GM08714 (cell line): ENCODE data around the gene CCDC102B.

Experiments used
- H3K4me3 ChIP-seq: fragments of 200-500 bp; sonication (Bioruptor generic); 2 replicates; pipeline ENCODE4 v1.5.1; 2014; ENCODE audit warnings: mild to moderate bottlenecking, low read length, inconsistent platforms
- ZNF274 ChIP-seq: IDR thresholded peaks from 2 replicates; pipeline ENCODE4 v1.6.1; 2012; ENCODE audit warnings: mild to moderate bottlenecking, low read depth, low read length

The CCDC102B gene

GRCh38 chr18:68793951-68794350 lies 3.9 kb upstream of the CCDC102B start:
- no peak for TF ChIP-seq ZNF274
- no peak overlapping the region for H3K4me3 ChIP-seq

GRCh38 chr18:68796936-68797690 lies 767 bp upstream of the CCDC102B start:
- TF ChIP-seq ZNF274 = no peak

GRCh38 chr18:68800075-68800474 lies 2.2 kb downstream of the CCDC102B start:
- TF ChIP-seq ZNF274 = no peak
- no peak overlapping the region for H3K4me3 ChIP-seq

More at GRCh38 chr18:68796936-68797690, 767 bp upstream of the CCDC102B start:
- no peak overlapping the region for H3K4me3 ChIP-seq

GRCh38 chr18:68803356-68803755 lies 5.5 kb downstream of the CCDC102B start:
- TF ChIP-seq ZNF274 = no peak
- no peak overlapping the region for H3K4me3 ChIP-seq

GRCh38 chr18:68817584-68817983 lies 19.7 kb downstream of the CCDC102B start:
- no peak for TF ChIP-seq ZNF274

GRCh38 chr18:68818584-68818983 lies 20.7 kb downstream of the CCDC102B start:
- no peak overlapping the region for H3K4me3 ChIP-seq
- no peak for TF ChIP-seq ZNF274

More at GRCh38 chr18:68817584-68817983, 19.7 kb downstream of the CCDC102B start:
- H3K4me3 ChIP-seq = no peak overlapping the region

- TF ChIP-seq ZNF274 = no peak
- no peak overlapping the region for H3K4me3 ChIP-seq
Measured at GRCh38 chr18:68822926-68823325, 25.0 kb downstream of the CCDC102B start.

GRCh38 chr18:68826121-68826520 lies 28.2 kb downstream of the CCDC102B start:
- no peak overlapping the region for H3K4me3 ChIP-seq
- TF ChIP-seq ZNF274 = no peak

- no peak overlapping the region for H3K4me3 ChIP-seq
- TF ChIP-seq ZNF274 = no peak
Measured at GRCh38 chr18:68830256-68831045, 32.6 kb downstream of the CCDC102B start.

- no peak for TF ChIP-seq ZNF274
- H3K4me3 ChIP-seq = no peak overlapping the region
Measured at GRCh38 chr18:68833756-68834155, 35.9 kb downstream of the CCDC102B start.

GRCh38 chr18:68837665-68838451 lies 40.0 kb downstream of the CCDC102B start:
- no peak for TF ChIP-seq ZNF274
- no peak overlapping the region for H3K4me3 ChIP-seq

- no peak for TF ChIP-seq ZNF274
- no peak overlapping the region for H3K4me3 ChIP-seq
Measured at GRCh38 chr18:68839701-68840100, 41.8 kb downstream of the CCDC102B start.

- no peak overlapping the region for H3K4me3 ChIP-seq
Measured at GRCh38 chr18:68840554-68841263, 42.8 kb downstream of the CCDC102B start.

GRCh38 chr18:68841301-68841700 lies 43.4 kb downstream of the CCDC102B start:
- TF ChIP-seq ZNF274 = no peak

More at GRCh38 chr18:68840554-68841263, 42.8 kb downstream of the CCDC102B start:
- TF ChIP-seq ZNF274 = no peak

More at GRCh38 chr18:68841301-68841700, 43.4 kb downstream of the CCDC102B start:
- no peak overlapping the region for H3K4me3 ChIP-seq
